Esophagus squamous epithelium (tissue), 4 donors: ENCODE results near the gene PRICKLE3.

ENCODE experiments used
- POLR2A ChIP-seq, 4 donors: fragments of 450-650 bp; IDR thresholded peaks; one replicate each; pipeline ENCODE4 v1.6.1; 2017; ENCODE audit warnings: antibody characterized with exemption in 4 of 4, mild to moderate bottlenecking in 4 of 4, moderate library complexity in 3 of 4
- TF ChIP-seq, protein P1 (sequence below), 6 experiments: fragments of 450-650 bp in 4 of 6; fragments of 200-600 bp in 2 of 6; sonication (generic) in 2 of 6; IDR thresholded peaks; one replicate each; pipeline ENCODE4 v1.5.1; 2016 to 2019; ENCODE audit warnings: antibody characterized with exemption in 6 of 6, mild to moderate bottlenecking in 4 of 6, moderate library complexity in 4 of 6

DNA sequence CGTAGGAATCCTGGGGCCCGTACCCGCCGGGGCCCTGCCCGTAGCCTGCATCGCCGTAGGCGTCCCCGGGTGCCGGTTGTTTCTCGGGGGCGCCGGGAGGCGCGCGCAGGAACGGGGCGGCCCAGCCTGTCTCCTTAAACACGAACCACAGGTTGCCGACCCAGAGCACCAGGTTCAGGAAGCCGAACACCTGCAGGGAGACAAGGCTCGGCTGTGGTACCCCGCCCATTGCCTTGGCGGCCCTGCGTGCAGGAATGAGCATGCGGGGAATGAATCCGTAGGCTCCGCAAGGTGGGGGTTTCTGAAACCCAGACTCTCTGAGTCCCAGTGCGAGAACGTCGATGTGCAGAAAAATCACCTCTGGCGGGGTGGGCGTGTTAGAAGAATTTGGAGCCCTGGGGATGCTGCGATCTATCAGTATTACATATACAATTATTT is 5.4 kb upstream of the PRICKLE3 start:
- TF ChIP-seq, protein P1, sequence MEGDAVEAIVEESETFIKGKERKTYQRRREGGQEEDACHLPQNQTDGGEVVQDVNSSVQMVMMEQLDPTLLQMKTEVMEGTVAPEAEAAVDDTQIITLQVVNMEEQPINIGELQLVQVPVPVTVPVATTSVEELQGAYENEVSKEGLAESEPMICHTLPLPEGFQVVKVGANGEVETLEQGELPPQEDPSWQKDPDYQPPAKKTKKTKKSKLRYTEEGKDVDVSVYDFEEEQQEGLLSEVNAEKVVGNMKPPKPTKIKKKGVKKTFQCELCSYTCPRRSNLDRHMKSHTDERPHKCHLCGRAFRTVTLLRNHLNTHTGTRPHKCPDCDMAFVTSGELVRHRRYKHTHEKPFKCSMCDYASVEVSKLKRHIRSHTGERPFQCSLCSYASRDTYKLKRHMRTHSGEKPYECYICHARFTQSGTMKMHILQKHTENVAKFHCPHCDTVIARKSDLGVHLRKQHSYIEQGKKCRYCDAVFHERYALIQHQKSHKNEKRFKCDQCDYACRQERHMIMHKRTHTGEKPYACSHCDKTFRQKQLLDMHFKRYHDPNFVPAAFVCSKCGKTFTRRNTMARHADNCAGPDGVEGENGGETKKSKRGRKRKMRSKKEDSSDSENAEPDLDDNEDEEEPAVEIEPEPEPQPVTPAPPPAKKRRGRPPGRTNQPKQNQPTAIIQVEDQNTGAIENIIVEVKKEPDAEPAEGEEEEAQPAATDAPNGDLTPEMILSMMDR (IDR thresholded peaks at IDR 0.05) = no peak
- no peak for TF ChIP-seq POLR2A (IDR thresholded peaks at IDR 0.05)
